UCSD-AML1 (cell line): ENCODE measurements around the gene PPM1M.

Experiments used
- DNase-seq: peaks from one replicate; lab custom pipeline; 2025; ENCODE audit not compliant: unreplicated experiment; lab: John Stamatoyannopoulos, UW

The PPM1M gene, protein sequence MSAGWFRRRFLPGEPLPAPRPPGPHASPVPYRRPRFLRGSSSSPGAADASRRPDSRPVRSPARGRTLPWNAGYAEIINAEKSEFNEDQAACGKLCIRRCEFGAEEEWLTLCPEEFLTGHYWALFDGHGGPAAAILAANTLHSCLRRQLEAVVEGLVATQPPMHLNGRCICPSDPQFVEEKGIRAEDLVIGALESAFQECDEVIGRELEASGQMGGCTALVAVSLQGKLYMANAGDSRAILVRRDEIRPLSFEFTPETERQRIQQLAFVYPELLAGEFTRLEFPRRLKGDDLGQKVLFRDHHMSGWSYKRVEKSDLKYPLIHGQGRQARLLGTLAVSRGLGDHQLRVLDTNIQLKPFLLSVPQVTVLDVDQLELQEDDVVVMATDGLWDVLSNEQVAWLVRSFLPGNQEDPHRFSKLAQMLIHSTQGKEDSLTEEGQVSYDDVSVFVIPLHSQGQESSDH

DNA sequence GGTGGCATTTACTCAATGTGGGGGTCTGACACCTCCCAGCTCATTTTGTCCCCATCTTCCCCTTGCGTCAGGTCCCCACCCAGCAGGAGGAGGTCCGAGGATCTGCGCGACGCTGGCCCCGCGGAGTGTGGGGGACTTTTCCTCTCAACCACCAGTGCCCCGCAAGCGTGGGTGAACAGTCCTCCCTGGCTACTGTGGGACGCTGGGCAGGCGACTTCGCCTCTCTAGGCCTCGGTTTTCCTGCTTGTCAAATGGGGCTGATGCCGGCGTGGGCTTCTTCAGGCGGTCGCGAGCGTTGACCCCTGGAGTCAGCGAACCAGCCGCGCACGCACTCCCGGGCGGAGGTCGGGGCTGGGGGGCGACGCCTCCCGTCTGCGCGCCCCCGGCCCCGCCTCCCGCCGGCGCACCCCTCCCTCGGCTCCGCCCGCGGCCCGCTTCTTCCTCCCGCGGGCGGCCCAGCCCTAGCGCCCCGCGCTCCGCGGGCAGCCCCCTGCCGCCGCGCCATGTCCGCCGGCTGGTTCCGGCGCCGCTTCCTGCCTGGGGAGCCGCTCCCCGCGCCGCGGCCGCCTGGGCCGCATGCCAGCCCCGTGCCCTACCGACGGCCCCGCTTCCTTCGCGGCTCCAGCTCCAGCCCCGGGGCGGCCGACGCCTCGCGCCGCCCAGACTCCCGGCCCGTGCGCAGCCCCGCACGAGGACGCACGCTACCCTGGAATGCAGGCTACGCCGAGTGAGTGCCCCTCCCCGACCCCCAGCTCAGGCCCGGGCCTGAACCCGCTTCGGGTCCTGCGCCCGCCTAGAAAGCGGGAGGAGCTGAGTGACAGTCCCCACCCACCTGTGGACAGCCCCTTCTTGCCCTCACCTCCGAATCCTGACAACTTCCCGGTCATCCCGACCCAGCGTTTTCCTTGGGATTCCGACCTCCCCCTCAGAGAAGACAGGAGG lies at the start of gene PPM1M:
Gene PPM1M, plus strand, starts transcription at position 438 of the 942 bp plus-strand sequence. Its CDS starts 66 bp downstream, at position 504.
- peak; percentile 74 for DNase-seq

GRCh38 chr3:52195823-52196331 lies 49.7 kb upstream of the PPM1M start:
- DNase-seq, result no peak

GRCh38 chr3:52196977-52197376 lies 48.6 kb upstream of the PPM1M start:
- no peak for DNase-seq

DNA sequence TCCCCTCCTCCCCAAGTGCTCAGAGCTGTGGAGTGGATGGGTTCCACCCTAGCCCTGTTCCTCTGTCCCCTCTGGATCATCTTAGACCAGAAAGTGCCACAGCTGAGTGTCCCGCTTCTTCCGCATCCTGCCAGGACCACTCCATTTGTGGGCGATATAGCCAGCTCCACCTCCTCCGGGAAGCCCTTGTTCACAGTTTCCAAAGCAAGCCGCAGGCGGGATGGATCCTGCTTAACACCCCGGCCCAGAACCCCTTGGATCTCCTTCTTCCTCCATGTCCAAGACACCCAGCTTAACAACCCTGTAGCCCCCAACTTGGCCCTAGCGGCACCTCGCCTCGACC lies 48.1 kb upstream of the PPM1M start:
- no peak for DNase-seq

DNA sequence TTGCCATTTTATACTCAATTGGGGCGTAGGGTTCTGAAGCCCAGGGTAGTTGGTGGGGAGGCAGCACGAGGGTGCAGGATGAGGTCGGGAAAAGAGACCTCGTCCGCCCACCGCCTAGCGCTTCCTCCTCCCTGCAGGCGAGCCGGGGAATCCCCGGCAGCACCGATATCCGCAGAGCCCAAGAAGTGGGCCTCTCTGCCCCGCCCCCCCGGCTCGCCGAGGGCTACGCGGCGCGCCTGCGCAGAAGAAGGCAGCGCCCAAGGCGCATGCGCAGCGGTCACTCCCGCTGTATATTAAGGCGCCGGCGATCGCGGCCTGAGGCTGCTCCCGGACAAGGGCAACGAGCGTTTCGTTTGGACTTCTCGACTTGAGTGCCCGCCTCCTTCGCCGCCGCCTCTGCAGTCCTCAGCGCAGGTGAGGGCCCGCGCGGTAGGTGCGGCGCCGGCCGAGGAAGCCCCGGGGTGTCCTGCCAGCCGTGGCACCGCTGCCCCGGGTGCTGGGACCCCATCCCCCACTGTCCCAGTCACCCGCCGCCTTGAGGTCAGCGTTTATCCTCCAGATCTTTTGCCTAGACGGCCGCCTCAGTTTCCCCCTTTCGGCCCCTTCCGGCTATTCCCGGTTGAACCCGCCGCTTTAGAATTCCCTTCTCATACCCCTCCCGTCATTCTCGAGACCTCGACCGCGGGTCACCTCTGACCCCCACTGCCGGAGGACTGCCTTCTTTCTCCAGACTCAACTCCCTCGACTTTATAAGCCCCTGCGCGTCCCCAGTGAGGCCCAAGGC lies 47.5 kb upstream of the PPM1M start, which contains the start of gene ALAS1:
Gene ALAS1, plus strand, starts transcription at position 319 of the 784 bp plus-strand sequence. CDS start 1,082 bp downstream, outside the sequence.
- peak; percentile 96 for DNase-seq

DNA sequence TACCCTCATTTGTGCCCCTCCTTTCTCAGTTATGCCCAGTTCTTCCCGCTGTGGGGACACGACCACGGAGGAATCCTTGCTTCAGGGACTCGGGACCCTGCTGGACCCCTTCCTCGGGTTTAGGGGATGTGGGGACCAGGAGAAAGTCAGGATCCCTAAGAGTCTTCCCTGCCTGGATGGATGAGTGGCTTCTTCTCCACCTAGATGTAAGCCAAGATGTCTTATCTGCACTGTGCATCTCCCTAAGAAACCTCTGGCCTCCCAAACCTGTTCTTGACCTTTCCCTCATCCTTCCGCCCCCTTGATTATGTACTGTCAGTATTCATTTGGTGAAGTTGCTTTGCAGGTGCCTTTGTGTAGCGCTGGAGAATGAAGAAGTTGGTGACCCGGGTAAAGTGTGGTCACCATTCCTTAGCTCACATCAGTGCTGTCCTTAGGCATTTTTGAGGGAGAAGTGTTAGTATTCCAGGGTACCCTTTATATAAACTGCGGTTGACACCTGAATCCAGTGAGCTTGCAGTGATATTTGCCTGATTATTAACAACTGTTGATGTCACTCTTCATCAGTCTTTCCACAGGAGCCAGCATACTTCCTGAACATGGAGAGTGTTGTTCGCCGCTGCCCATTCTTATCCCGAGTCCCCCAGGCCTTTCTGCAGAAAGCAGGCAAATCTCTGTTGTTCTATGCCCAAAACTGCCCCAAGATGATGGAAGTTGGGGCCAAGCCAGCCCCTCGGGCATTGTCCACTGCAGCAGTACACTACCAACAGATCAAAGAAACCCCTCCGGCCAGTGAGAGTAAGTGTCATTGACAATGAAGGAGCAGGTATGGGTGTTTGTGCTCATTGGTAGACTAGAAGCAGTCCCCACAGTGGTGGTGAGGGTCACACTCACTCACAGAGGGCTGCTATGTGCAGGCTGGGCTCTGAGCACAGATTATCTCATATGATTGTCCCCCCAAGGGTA lies 46.6 kb upstream of the PPM1M start:
- no peak for DNase-seq

- no peak for DNase-seq
These were observed 44.4 kb upstream of the PPM1M start for GRCh38 chr3:52200981-52201679.

- no peak for DNase-seq
These were observed 43.0 kb upstream of the PPM1M start for GRCh38 chr3:52202384-52203077.

- DNase-seq, result no peak
These were observed 41.9 kb upstream of the PPM1M start for GRCh38 chr3:52203701-52204100.

- DNase-seq, result no peak
These were observed 41.1 kb upstream of the PPM1M start for GRCh38 chr3:52204337-52205073.

GRCh38 chr3:52205727-52206372 lies 39.7 kb upstream of the PPM1M start:
- no peak for DNase-seq

GRCh38 chr3:52208556-52208955 lies 37.0 kb upstream of the PPM1M start:
- no peak for DNase-seq

- DNase-seq, result no peak
These were observed 35.5 kb upstream of the PPM1M start for GRCh38 chr3:52210037-52210436.

- no peak for DNase-seq
These were observed 35.0 kb upstream of the PPM1M start for GRCh38 chr3:52210550-52211046.

GRCh38 chr3:52211268-52211891 lies 34.2 kb upstream of the PPM1M start:
- DNase-seq, result no peak

DNA sequence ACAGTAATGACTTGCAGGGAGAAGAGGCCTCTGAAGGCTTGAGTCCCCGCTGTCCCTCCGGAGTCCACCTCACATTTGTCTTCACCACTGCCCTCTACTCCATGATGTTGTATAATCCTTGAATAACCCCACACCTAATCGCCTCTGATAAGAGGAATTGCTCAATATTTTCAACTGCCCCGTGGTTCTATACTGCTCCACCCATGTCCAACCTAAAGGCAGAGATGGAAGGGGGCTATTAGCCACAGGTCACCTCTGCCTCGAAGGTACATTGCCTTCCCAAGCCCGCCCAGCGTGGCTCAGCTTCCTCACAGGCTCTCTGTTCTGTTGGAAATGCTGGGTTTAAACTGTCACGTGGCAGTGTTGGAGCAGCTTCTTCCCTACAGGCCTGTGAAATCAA lies 32.6 kb upstream of the PPM1M start:
- no peak for DNase-seq

DNA sequence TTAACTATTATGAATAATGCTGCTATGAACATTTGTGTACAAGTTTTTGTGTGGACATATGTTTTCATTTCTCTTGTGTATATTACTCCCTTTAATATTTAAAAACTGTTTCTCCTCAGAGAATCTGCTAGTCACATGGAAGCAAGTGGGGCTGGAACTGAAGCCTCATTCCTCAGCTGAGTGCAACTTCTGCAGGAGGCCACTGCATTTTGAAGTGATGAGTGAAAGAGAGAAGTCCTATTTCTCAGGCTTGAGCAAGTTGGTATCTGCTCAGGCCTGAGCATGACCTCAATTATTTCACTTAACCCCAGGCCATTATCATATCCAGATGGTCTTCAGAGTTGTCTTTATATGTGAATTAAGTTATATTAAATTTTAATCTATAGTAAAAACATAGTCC lies 31.7 kb upstream of the PPM1M start:
- no peak for DNase-seq
